Right renal pelvis (tissue), 4 donors: Measurements from ENCODE around the gene COL24A1. TPM values are rescaled to one million over a fixed set of nuclear protein-coding genes. Genes with fewer than 3 reads are reported as not detected.
A peak's percentile ranks its signal among the peaks of the same experiment; 100 is the strongest.

Source experiments
- DNase-seq, 4 donors: peaks; one replicate each; pipeline ENCODE4 v3.0.0-alpha.2; 2013; ENCODE audit warnings: low read depth in 4 of 4, low spot score in 3 of 4, missing footprints in 1 of 4
- polyA plus RNA-seq, 4 donors: library from polyadenylated mRNA; unstranded; fragments of 120-200 nt; gene quantifications; one replicate each; pipeline ENCODE4 v1.2.1, GENCODE V29; 2013; ENCODE audit not compliant: insufficient read length in 4 of 4

Gene COL24A1
- polyA plus RNA-seq, 4 donors = 1.8 to 2.2 (median 1.9) TPM

- no peak for DNase-seq
Measured at GRCh38 chr1:85707267-85707989, 449.1 kb downstream of the COL24A1 start.

GRCh38 chr1:85705940-85706339, 450.6 kb downstream of the COL24A1 start:
- DNase-seq = no peak

DNA sequence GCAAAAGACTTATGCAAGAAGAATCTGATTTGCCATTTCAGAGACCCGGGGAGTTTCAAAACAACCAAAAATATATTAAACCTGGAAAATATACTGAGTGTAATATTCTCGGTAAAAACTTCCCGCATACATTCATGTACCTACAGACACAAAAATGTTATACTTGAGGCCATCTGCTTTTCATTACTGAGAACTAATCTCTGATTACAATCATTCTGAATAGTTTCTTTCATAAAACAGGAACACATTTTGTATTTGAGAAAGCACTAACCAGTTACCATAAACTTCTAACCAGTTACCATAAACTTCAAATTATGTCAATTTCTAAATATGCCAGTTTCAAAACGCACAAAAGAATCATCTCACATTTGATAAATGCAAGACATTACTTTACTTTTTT, 456.1 kb downstream of the COL24A1 start:
- DNase-seq = no peak

DNA sequence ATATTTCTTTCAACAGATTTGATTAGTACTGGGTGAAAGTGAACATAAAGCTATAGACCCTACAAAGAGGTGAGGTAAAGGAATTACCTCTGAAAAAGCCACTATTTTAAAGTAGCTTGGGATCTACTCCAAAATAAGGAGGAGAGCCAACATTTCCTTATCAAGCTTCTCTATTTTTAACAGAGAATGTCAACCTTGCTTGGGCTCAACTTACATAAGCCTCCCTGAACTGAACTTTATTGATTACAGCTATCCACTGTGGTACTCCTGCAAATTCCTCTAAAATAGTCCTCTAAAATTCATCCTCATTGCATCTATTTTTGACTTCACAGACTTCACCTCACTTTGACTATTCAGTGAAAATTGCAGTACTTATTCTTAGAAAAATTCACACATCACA, 458.7 kb downstream of the COL24A1 start:
- DNase-seq = no peak

DNA sequence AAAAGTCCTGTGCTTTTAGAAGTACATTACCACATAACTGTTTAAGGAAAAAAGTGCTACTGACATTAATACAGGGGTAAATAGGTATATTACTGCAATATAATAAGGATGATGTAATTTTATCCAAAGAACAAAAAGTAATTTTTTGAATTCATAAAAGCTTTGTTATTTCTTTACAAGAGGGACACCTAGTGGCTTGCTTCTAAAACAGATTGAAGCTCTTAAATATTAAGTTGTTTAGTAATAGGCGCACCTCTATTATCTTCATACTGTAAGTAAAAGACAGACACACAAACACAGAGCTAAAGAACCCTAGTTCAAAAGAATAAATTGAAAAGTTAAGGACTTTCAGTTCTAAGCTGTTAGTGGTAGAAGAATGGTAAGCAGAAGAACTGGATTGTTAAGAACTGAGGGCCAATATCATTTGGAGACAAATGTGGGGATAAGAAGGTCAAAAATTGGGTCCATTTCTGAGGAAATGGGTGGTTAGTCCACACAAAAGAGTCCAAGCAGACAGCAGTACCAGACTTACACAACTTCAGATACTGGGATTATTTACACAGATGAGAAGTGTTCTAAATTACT, 463.8 kb downstream of the COL24A1 start:
- no peak for DNase-seq

GRCh38 chr1:85689775-85690404, 466.7 kb downstream of the COL24A1 start:
- no peak for DNase-seq

DNA sequence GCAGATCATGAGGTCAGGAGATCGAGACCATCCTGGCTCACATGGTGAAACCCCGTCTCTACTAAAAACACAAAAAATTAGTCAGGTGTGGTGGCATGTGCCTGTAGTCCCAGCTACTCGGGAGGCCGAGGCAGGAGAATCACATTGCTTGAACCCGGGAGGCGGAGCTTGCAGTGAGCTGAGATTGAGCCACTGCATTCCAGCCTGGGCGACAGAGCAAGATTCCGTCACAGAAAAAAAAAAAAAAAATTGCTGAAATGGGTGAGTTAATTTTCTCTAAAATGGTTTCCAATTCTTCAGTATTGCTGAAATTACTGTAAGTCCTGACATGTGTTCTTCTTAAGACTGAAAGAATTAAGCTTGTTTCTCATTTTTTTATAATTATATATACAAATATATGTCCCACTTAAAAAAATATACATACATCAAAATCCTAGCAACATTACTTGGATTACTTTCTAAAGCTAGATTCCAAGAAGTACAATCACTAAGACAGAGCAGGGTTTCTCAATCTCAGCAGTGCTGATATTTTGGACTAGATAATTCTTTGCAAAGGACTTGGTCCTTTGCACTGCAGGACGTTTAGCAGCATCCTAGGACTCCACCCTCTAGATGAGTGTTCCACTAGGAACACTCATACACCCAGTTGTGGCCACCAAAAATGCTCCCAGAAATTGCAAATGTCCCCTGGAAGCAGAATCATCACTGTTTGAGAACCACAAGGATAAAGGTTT, 473.1 kb downstream of the COL24A1 start:
- no peak for DNase-seq

GRCh38 chr1:85681087-85681486, 475.5 kb downstream of the COL24A1 start:
- DNase-seq = peak in 2 of 4 donors; percentile 24 to 28

Other genes starting within 250 kb of the COL24A1 start
- gene ODF2L, start 239.6 kb upstream of the COL24A1 start, polyA plus RNA-seq = 10 to 100 TPM; 46.2 to 63.1 (median 53.6) TPM